Skeletal muscle tissue (tissue), 4 donors: ENCODE measurements around the gene SORL1. TPM values are rescaled to one million over a fixed set of nuclear protein-coding genes. Genes with fewer than 3 reads are reported as not detected.

Source experiments
- H3K27ac ChIP-seq: one replicate; pipeline ENCODE4 v1.7.0; 2013; ENCODE audit warnings: mild to moderate bottlenecking, low read depth, low read length, inconsistent platforms
- H3K27me3 ChIP-seq, 3 donors: one replicate each; pipeline ENCODE4 v1.7.0; 2013; ENCODE audit warnings: low read length in 3 of 3; ENCODE audit not compliant: control insufficient read depth in 3 of 3, insufficient read depth in 3 of 3
- H3K36me3 ChIP-seq, 3 donors: one replicate each; pipeline ENCODE4 v1.7.0; 2013; ENCODE audit warnings: low read length in 3 of 3; ENCODE audit not compliant: control insufficient read depth in 3 of 3, insufficient read depth in 3 of 3
- H3K4me1 ChIP-seq, 3 donors: one replicate each; pipeline ENCODE4 v1.7.0; 2013; ENCODE audit warnings: low read length in 3 of 3, mild to moderate bottlenecking in 3 of 3; ENCODE audit not compliant: control insufficient read depth in 3 of 3, insufficient read depth in 3 of 3
- H3K4me3 ChIP-seq, 3 donors: one replicate each; pipeline ENCODE4 v1.7.0; 2013; ENCODE audit warnings: low read length in 3 of 3
- H3K9ac ChIP-seq, 3 donors: one replicate each; pipeline ENCODE4 v1.7.0; 2013; ENCODE audit warnings: low read length in 3 of 3, mild to moderate bottlenecking in 3 of 3, moderate library complexity in 2 of 3, low read depth in 1 of 3
- H3K9me3 ChIP-seq, 3 donors: one replicate each; pipeline ENCODE4 v1.7.0; 2013; ENCODE audit warnings: low read length in 3 of 3; ENCODE audit not compliant: control insufficient read depth in 3 of 3
- total RNA-seq: library from RNA; depleted of rRNA; stranded (reverse); fragments of >200 nt; gene quantifications from one replicate; pipeline ENCODE4 v1.2.3, GENCODE V29; 2014
- donor health status: Osteomylitis.

SORL1 gene
- total RNA-seq, 1 donor from 2014 or later, result 6.3 TPM

GRCh38 chr11:121644187-121644512, 192.0 kb downstream of the SORL1 start:
- peaks cover 0 to 3% (median 0%) of the 10 kb centered on the region in 3 donors for H3K27me3 ChIP-seq
- H3K4me1 ChIP-seq, result no peaks in the 10 kb centered on the region
- H3K9ac ChIP-seq, result no peak overlapping the region
- H3K4me3 ChIP-seq, result no peak overlapping the region
- no peak overlapping the region for H3K27ac ChIP-seq
- no peaks in the 10 kb centered on the region for H3K9me3 ChIP-seq
- H3K36me3 ChIP-seq, result no peaks in the 10 kb centered on the region

GRCh38 chr11:121645001-121645400, 192.9 kb downstream of the SORL1 start:
- Histone ChIP-seq H3K4me1 (no peaks in the 10 kb centered on the region), H3K27me3 (peaks cover 0 to 3% (median 0%) of the 10 kb centered on the region in 3 donors), H3K4me3 (no peak overlapping the region), H3K9ac (no peak overlapping the region), H3K9me3 (no peaks in the 10 kb centered on the region), H3K27ac (no peak overlapping the region), H3K36me3 (no peaks in the 10 kb centered on the region)

GRCh38 chr11:121645596-121645995, 193.5 kb downstream of the SORL1 start:
- H3K27ac ChIP-seq, result no peak overlapping the region
- H3K27me3 ChIP-seq, result peaks cover 0 to 3% (median 0%) of the 10 kb centered on the region in 3 donors
- H3K9me3 ChIP-seq, result no peaks in the 10 kb centered on the region
- no peak overlapping the region for H3K4me3 ChIP-seq
- H3K36me3 ChIP-seq, result no peaks in the 10 kb centered on the region
- no peaks in the 10 kb centered on the region for H3K4me1 ChIP-seq
- H3K9ac ChIP-seq, result no peak overlapping the region

- H3K27me3 ChIP-seq, result peaks cover 0 to 3% (median 0%) of the 10 kb centered on the region in 3 donors
- no peak overlapping the region for H3K27ac ChIP-seq
- H3K36me3 ChIP-seq, result no peaks in the 10 kb centered on the region
- no peaks in the 10 kb centered on the region for H3K9me3 ChIP-seq
- H3K9ac ChIP-seq, result no peak overlapping the region
- no peak overlapping the region for H3K4me3 ChIP-seq
- H3K4me1 ChIP-seq, result no peaks in the 10 kb centered on the region
Observed at GRCh38 chr11:121648306-121648705, 196.2 kb downstream of the SORL1 start.

GRCh38 chr11:121649798-121650197, 197.7 kb downstream of the SORL1 start:
- H3K36me3 ChIP-seq, result no peaks in the 10 kb centered on the region
- no peaks in the 10 kb centered on the region for H3K9me3 ChIP-seq
- no peak overlapping the region for H3K4me3 ChIP-seq
- no peak overlapping the region for H3K9ac ChIP-seq
- H3K27ac ChIP-seq, result no peak overlapping the region
- peaks cover 0 to 3% (median 0%) of the 10 kb centered on the region in 3 donors for H3K27me3 ChIP-seq
- peaks cover 0 to under 1% (median under 1%) of the 10 kb centered on the region in 3 donors for H3K4me1 ChIP-seq

GRCh38 chr11:121650351-121651256, 198.5 kb downstream of the SORL1 start:
- Histone ChIP-seq H3K4me3 (no peak overlapping the region), H3K27me3 (peaks cover 0 to 3% (median 0%) of the 10 kb centered on the region in 3 donors), H3K9me3 (no peaks in the 10 kb centered on the region), H3K4me1 (peaks cover 6 to 8% (median 7%) of the 10 kb centered on the region in 3 donors), H3K36me3 (no peaks in the 10 kb centered on the region), H3K27ac (no peak overlapping the region), H3K9ac (no peak overlapping the region)

- no peak overlapping the region for H3K27ac ChIP-seq
- H3K4me1 ChIP-seq, result peaks cover 10 to 11% (median 11%) of the 10 kb centered on the region in 3 donors
- H3K9me3 ChIP-seq, result no peaks in the 10 kb centered on the region
- H3K9ac ChIP-seq, result no peak overlapping the region
- no peak overlapping the region for H3K4me3 ChIP-seq
- no peaks in the 10 kb centered on the region for H3K27me3 ChIP-seq
- no peaks in the 10 kb centered on the region for H3K36me3 ChIP-seq
Observed at GRCh38 chr11:121651257-121651605, 199.1 kb downstream of the SORL1 start.

GRCh38 chr11:121652971-121653370, 200.9 kb downstream of the SORL1 start:
- no peaks in the 10 kb centered on the region for H3K27me3 ChIP-seq
- H3K4me3 ChIP-seq, result no peak overlapping the region
- H3K27ac ChIP-seq, result no peak overlapping the region
- H3K9me3 ChIP-seq, result no peaks in the 10 kb centered on the region
- no peaks in the 10 kb centered on the region for H3K36me3 ChIP-seq
- H3K4me1 ChIP-seq, result peaks cover 18 to 21% (median 20%) of the 10 kb centered on the region in 3 donors
- H3K9ac ChIP-seq, result no peak overlapping the region

GRCh38 chr11:121654259-121654842, 202.2 kb downstream of the SORL1 start:
- Histone ChIP-seq H3K9me3 (no peaks in the 10 kb centered on the region), H3K4me1 (peaks cover 18 to 21% (median 20%) of the 10 kb centered on the region in 3 donors), H3K27ac (no peak overlapping the region), H3K4me3 (peak overlapping the region in 1 of 3 donors; percentile 61), H3K9ac (no peak overlapping the region), H3K27me3 (no peaks in the 10 kb centered on the region), H3K36me3 (no peaks in the 10 kb centered on the region)

- no peaks in the 10 kb centered on the region for H3K9me3 ChIP-seq
- peaks cover 18 to 21% (median 20%) of the 10 kb centered on the region in 3 donors for H3K4me1 ChIP-seq
- no peaks in the 10 kb centered on the region for H3K27me3 ChIP-seq
- no peaks in the 10 kb centered on the region for H3K36me3 ChIP-seq
- H3K4me3 ChIP-seq, result peak overlapping the region; percentile 61 to 85 (median 78)
- H3K27ac ChIP-seq, result peak overlapping the region; percentile 95
- peak overlapping the region; percentile 78 to 87 (median 83) for H3K9ac ChIP-seq
Observed at GRCh38 chr11:121654843-121655536, 202.9 kb downstream of the SORL1 start.
